DMS 273 treated with DMSO at 0.1 percent for 48 hours (cell line): ENCODE measurements around the gene PRPH2.
"Not testable (repeated sequence)": the region's sequence is repeated elsewhere in the genome, so short reads cannot be mapped to it uniquely, and the experiment has no call there.

ENCODE experiments used
- DNase-seq: peaks from one replicate; lab custom pipeline; 2025; lab: John Stamatoyannopoulos, UW

PRPH2 gene

GRCh38 chr6:42698217-42698616, 24.2 kb downstream of the PRPH2 start:
- DNase-seq, result no peak

GRCh38 chr6:42697268-42697655, 25.1 kb downstream of the PRPH2 start:
- no peak for DNase-seq

- no peak for DNase-seq
Measured at GRCh38 chr6:42696526-42697267, 25.7 kb downstream of the PRPH2 start.

GRCh38 chr6:42694586-42694985, 27.8 kb downstream of the PRPH2 start:
- DNase-seq, result no peak

- no peak for DNase-seq
Measured at GRCh38 chr6:42693725-42694323, 28.6 kb downstream of the PRPH2 start.

- DNase-seq, result no peak
Measured at GRCh38 chr6:42692137-42692911, 30.1 kb downstream of the PRPH2 start.

GRCh38 chr6:42690872-42691271, 31.5 kb downstream of the PRPH2 start:
- DNase-seq, result no peak

GRCh38 chr6:42690151-42690702, 32.2 kb downstream of the PRPH2 start:
- DNase-seq, result no peak

GRCh38 chr6:42689371-42689770, 33.0 kb downstream of the PRPH2 start:
- DNase-seq, result no peak

GRCh38 chr6:42688281-42688680, 34.1 kb downstream of the PRPH2 start:
- no peak for DNase-seq

- DNase-seq, result no peak
Measured at GRCh38 chr6:42679358-42679757, 43.0 kb downstream of the PRPH2 start.

- no peak for DNase-seq
Measured at GRCh38 chr6:42674780-42675179, 47.6 kb downstream of the PRPH2 start.

GRCh38 chr6:42674368-42674767, 48.0 kb downstream of the PRPH2 start:
- not testable (repeated sequence) for DNase-seq

GRCh38 chr6:42664718-42665117, 57.7 kb downstream of the PRPH2 start:
- no peak for DNase-seq

GRCh38 chr6:42661540-42662153, 60.8 kb downstream of the PRPH2 start:
- peak; percentile 48 for DNase-seq

GRCh38 chr6:42659806-42660205, 62.6 kb downstream of the PRPH2 start:
- DNase-seq, result no peak

GRCh38 chr6:42653851-42654250, 68.5 kb downstream of the PRPH2 start:
- DNase-seq, result no peak

- DNase-seq, result no peak
Measured at GRCh38 chr6:42652024-42652746, 70.2 kb downstream of the PRPH2 start.
